Keratinocyte (primary cell): ENCODE measurements around the gene GDAP2. TPM values are rescaled to one million over a fixed set of nuclear protein-coding genes. Genes with fewer than 3 reads are reported as not detected.
A peak's percentile ranks its signal among the peaks of the same experiment; 100 is the strongest.
"Not testable (repeated sequence)": the region's sequence is repeated elsewhere in the genome, so short reads cannot be mapped to it uniquely, and the experiment has no call there.

ENCODE experiments used
- DNase-seq: peaks from one replicate; pipeline ENCODE4 v3.0.0-alpha.2; 2011; ENCODE audit warnings: low read depth, missing footprints, low spot score
- FAIRE-seq: peaks from 2 replicates; lab custom pipeline; 2011; peaks lifted over from hg19 to GRCh38; lab: Jason Lieb, UNC
- H2AFZ ChIP-seq: 2 replicates; pipeline ENCODE4 v1.6.0; 2012; ENCODE audit warnings: low read length, control low read depth, inconsistent platforms; ENCODE audit not compliant: control insufficient read depth
- H3K27ac ChIP-seq: 2 replicates; pipeline ENCODE4 v1.5.1; 2011; ENCODE audit warnings: low read length; ENCODE audit not compliant: control insufficient read depth, insufficient read depth
- H3K27me3 ChIP-seq: 3 replicates; pipeline ENCODE4 v1.6.0; 2011; ENCODE audit warnings: low read length; ENCODE audit not compliant: control insufficient read depth, insufficient read depth; ENCODE audit errors: extremely low read depth
- H3K36me3 ChIP-seq, 2 experiments: 2 replicates in 1 of 2; 3 replicates in 1 of 2; pipeline ENCODE4 v1.5.1; 2011; ENCODE audit warnings: low read length in 2 of 2, mild to moderate bottlenecking in 1 of 2; ENCODE audit not compliant: control insufficient read depth in 2 of 2, insufficient read depth in 2 of 2; ENCODE audit errors: extremely low read depth in 1 of 2
- H3K4me1 ChIP-seq: 3 replicates; pipeline ENCODE4 v1.5.1; 2011; ENCODE audit warnings: low read length; ENCODE audit not compliant: control insufficient read depth, insufficient read depth; ENCODE audit errors: extremely low read depth
- H3K4me2 ChIP-seq: 3 replicates; pipeline ENCODE4 v1.6.0; 2011; ENCODE audit warnings: low read depth, low read length; ENCODE audit not compliant: control insufficient read depth, insufficient read depth; ENCODE audit errors: extremely low read depth
- H3K4me3 ChIP-seq, 3 experiments: fragments of 200-600 bp in 1 of 3; sonication (generic) in 1 of 3; 2 replicates in 2 of 3; 3 replicates in 1 of 3; pipeline ENCODE4 v1.5.1; 2011 to 2016; ENCODE audit warnings: low read length in 3 of 3, mild to moderate bottlenecking in 3 of 3, control low read depth in 2 of 3, inconsistent platforms in 1 of 3, low read depth in 1 of 3, mixed read lengths in 1 of 3, mixed run types in 1 of 3, moderate library complexity in 1 of 3; ENCODE audit not compliant: control insufficient read depth in 2 of 3, insufficient read depth in 2 of 3; ENCODE audit errors: extremely low read depth in 1 of 3
- H3K79me2 ChIP-seq: 2 replicates; pipeline ENCODE4 v1.6.0; 2012; ENCODE audit warnings: low read length; ENCODE audit not compliant: control insufficient read depth, insufficient read depth
- H3K9ac ChIP-seq: 3 replicates; pipeline ENCODE4 v1.6.0; 2011; ENCODE audit warnings: low read length; ENCODE audit not compliant: control insufficient read depth, insufficient read depth; ENCODE audit errors: extremely low read depth
- H3K9me1 ChIP-seq: 3 replicates; pipeline ENCODE4 v1.6.0; 2011; ENCODE audit warnings: low read length; ENCODE audit not compliant: control insufficient read depth, insufficient read depth; ENCODE audit errors: extremely low read depth
- H3K9me3 ChIP-seq: 2 replicates; pipeline ENCODE4 v1.5.1; 2012; ENCODE audit warnings: low read depth, low read length; ENCODE audit not compliant: control insufficient read depth
- H4K20me1 ChIP-seq: 3 replicates; pipeline ENCODE4 v1.6.0; 2011; ENCODE audit warnings: low read length; ENCODE audit not compliant: control insufficient read depth, insufficient read depth; ENCODE audit errors: extremely low read depth
- CTCF ChIP-seq, 3 experiments: IDR thresholded peaks in 1 of 3; conservative IDR thresholded peaks in 1 of 3; optimal IDR thresholded peaks in 1 of 3; 2 replicates in 2 of 3; 3 replicates in 1 of 3; pipeline versions ENCODE3 to v1.5.1; 2011; ENCODE audit warnings: low read length in 3 of 3, mild to moderate bottlenecking in 3 of 3, moderate library complexity in 2 of 3, control low read depth in 1 of 3, inconsistent platforms in 1 of 3; ENCODE audit not compliant: insufficient read depth in 2 of 3; ENCODE audit errors: extremely low read depth in 1 of 3
- EZH2 ChIP-seq: IDR thresholded peaks from one replicate; pipeline ENCODE4 v1.6.1; 2012; ENCODE audit warnings: inconsistent platforms, mild to moderate bottlenecking, low read length, moderate library complexity
- dilution Hi-C: fragments of 300-500 bp; cut with MboI; formaldehyde crosslinking; loops from one replicate; pipeline ENCODE4 v1.7.0; 2020; ENCODE audit warnings: low sequenced_read_pairs; ENCODE audit not compliant: extremely low pct_ligation_motif_present
- polyA plus RNA-seq, 5 experiments: library from polyadenylated mRNA; depleted of rRNA in 3 of 5; stranded (reverse) in 3 of 5; stranded (forward) in 1 of 5; unstranded in 1 of 5; fragments of >200 nt; gene quantifications; 1 replicate in 1 of 5; 2 replicates in 3 of 5; 3 replicates in 1 of 5; pipeline versions ENCODE4 v1.2.1 to v1.2.3, GENCODE V29; 2011 to 2012; ENCODE audit warnings: missing spikeins in 2 of 5, low read depth in 1 of 5, low replicate concordance in 1 of 5

The GDAP2 gene
- polyA plus RNA-seq, 1 donor (not counting 4 experiments of a cell fraction or from before 2014, with no cell fraction given), result 15.7 TPM

GRCh38 chr1:117928881-117929342 lies 509 bp downstream of the GDAP2 start:
- peaks cover 84% of the 10 kb centered on the region for H3K79me2 ChIP-seq
- peak; percentile 48 for FAIRE-seq
- no peaks in the 10 kb centered on the region for H4K20me1 ChIP-seq
- no peak for DNase-seq
- peak overlapping the region; percentile 92 for H3K9ac ChIP-seq
- peaks cover 16% of the 10 kb centered on the region for H3K4me1 ChIP-seq
- peak overlapping the region; percentile 75 for H3K27ac ChIP-seq
- H3K4me3 ChIP-seq, result peak overlapping the region; percentile 93 to 100 (median 97)
- H2AFZ ChIP-seq, result peak overlapping the region; percentile 89
- no peaks in the 10 kb centered on the region for H3K27me3 ChIP-seq
- TF ChIP-seq CTCF (optimal IDR thresholded peaks at IDR 0.05 in 1 of 3, IDR thresholded peaks at IDR 0.05 in 1 of 3, conservative IDR thresholded peaks at IDR 0.05 in 1 of 3; ENCODE audit: extremely low read depth in 1 of 3, insufficient read depth in 2 of 3, low read length in 3 of 3) (peak in 2 of 3 experiments; percentile 8 to 23), EZH2 (no peak)
- H3K4me2 ChIP-seq, result peak overlapping the region; percentile 90
- no peaks in the 10 kb centered on the region for H3K9me3 ChIP-seq
- dilution Hi-C loops, result no loop called here
- H3K9me1 ChIP-seq, result no peaks in the 10 kb centered on the region
- H3K36me3 ChIP-seq, result peaks cover 3 to 6% of the 10 kb centered on the region in 2 experiments

GRCh38 chr1:117925981-117926380 lies 3.4 kb downstream of the GDAP2 start:
- no peaks in the 10 kb centered on the region for H3K36me3 ChIP-seq
- no peak overlapping the region for H3K27ac ChIP-seq
- no peaks in the 10 kb centered on the region for H3K27me3 ChIP-seq
- H4K20me1 ChIP-seq, result no peaks in the 10 kb centered on the region
- H3K9me1 ChIP-seq, result no peaks in the 10 kb centered on the region
- peaks cover 10% of the 10 kb centered on the region for H3K4me1 ChIP-seq
- H3K4me3 ChIP-seq, result no peak overlapping the region
- DNase-seq, result no peak
- TF ChIP-seq EZH2, result no peak
- no peak for TF ChIP-seq CTCF (optimal IDR thresholded peaks at IDR 0.05 in 1 of 3, IDR thresholded peaks at IDR 0.05 in 1 of 3, conservative IDR thresholded peaks at IDR 0.05 in 1 of 3; ENCODE audit: extremely low read depth in 1 of 3, insufficient read depth in 2 of 3, low read length in 3 of 3)
- FAIRE-seq, result no peak
- dilution Hi-C loops, result no loop called here
- H2AFZ ChIP-seq, result no peak overlapping the region
- H3K4me2 ChIP-seq, result no peak overlapping the region
- no peaks in the 10 kb centered on the region for H3K9me3 ChIP-seq
- peaks cover 60% of the 10 kb centered on the region for H3K79me2 ChIP-seq
- H3K9ac ChIP-seq, result no peak overlapping the region

GRCh38 chr1:117922717-117923116 lies 6.7 kb downstream of the GDAP2 start:
- H3K27ac ChIP-seq, dilution Hi-C loops, H3K9ac ChIP-seq, H3K36me3 ChIP-seq, H2AFZ ChIP-seq, FAIRE-seq, H4K20me1 ChIP-seq, H3K4me2 ChIP-seq, H3K4me3 ChIP-seq, H3K4me1 ChIP-seq, DNase-seq, H3K27me3 ChIP-seq, H3K9me1 ChIP-seq, H3K9me3 ChIP-seq: not testable (repeated sequence)
- peaks cover 32% of the 10 kb centered on the region for H3K79me2 ChIP-seq
